Stimulated activated CD4-positive, alpha-beta T cell treated with anti-CD3 and anti-CD28 coated beads, Interleukin-15, amount 100 ng/mL, for 48 hours (primary cell): ENCODE results near the gene TBC1D22B.

Experiments
- DNase-seq, 2 donors: peaks; one replicate each; pipeline ENCODE4 v3.0.0-alpha.2; 2020; ENCODE audit warnings: low read depth in 2 of 2

TBC1D22B gene

GRCh38 chr6:37354526-37355384 is 97.2 kb downstream of the TBC1D22B start:
- DNase-seq, result no peak

DNA sequence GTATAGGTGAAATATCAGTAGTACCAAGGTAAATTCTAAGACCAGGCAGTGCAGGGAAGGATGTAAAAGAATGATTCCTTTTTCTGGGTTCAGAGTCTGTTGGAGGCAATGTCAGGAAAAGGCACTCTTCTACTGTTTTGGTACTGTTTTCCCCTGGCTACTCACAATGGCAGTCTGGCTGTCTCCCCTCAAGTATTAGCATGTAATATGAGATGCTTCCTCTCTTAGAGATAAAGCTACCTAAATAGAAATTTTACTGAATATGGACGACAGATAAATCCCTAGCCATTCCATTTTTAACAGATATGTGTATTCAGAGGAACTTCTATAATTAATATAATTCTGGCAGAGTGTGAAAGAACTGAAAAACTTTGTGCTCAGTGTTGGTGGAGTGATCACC is 99.7 kb downstream of the TBC1D22B start:
- no peak for DNase-seq

DNA sequence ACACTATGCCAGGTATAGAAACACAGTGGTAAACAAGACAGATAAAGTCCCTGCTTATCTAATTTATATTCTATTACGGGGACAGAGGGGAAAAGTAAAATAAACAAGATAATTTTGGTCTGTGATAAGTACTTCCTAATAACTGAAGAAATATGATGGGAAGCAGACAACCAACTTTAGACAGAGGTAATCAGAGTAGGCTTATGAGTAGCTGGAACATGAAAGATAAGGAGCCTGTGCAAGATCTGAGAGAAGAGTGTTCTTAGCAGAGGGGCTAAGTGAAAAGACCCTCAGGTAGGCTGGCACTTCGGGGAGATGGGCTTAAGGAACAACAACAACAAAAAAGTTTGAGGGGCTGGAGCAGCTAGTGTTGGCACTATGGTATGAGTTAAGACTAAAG is 100.3 kb downstream of the TBC1D22B start:
- DNase-seq, result no peak

- DNase-seq, result no peak
Observed at GRCh38 chr6:37359039-37359438, 101.5 kb downstream of the TBC1D22B start.

- no peak for DNase-seq
Observed at GRCh38 chr6:37362101-37362828, 104.7 kb downstream of the TBC1D22B start.

DNA sequence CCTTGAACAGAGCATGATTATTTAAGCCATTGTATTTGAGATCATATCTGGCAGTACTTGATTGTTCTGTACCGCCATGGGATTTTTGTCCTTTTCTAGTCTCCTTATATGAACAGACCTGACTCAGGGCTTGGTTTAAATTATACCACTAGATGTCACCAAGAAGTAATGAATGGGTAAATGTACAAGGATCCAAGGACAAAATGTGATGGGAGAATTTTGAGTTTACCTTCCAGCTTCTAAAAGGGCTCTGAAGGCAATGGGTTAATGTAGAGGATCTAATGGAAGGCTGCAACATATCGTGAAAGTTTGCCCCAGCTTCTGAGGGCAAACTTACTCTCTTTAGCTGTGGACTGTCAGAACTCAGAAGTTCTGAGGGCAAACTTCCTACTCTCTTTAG is 108.2 kb downstream of the TBC1D22B start:
- no peak for DNase-seq

- DNase-seq, result no peak
Observed at GRCh38 chr6:37366910-37367309, 109.3 kb downstream of the TBC1D22B start.

DNA sequence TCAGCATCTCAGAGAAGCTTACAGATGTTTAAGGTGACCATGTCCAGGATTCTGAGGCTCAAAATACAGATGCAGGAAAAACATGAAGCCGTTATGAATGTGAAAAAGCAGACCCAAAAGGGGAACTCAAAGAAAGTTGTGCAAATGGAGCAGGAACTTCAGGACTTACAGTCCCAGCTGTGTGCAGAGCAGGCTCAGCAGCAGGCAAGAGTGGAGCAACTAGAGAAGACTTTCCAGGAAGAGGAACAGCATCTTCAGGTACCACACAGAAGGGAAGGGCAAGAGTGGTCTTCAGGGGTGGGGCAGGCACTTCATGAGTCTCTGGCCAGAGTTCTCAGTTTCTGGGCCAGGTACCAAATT is 111.4 kb downstream of the TBC1D22B start:
- no peak for DNase-seq

- no peak for DNase-seq
Observed at GRCh38 chr6:37369321-37370201, 112.0 kb downstream of the TBC1D22B start.

- DNase-seq, result no peak
Observed at GRCh38 chr6:37371154-37372083, 113.8 kb downstream of the TBC1D22B start.

- no peak for DNase-seq
Observed at GRCh38 chr6:37372116-37372515, 114.5 kb downstream of the TBC1D22B start.

GRCh38 chr6:37373822-37374471 is 116.4 kb downstream of the TBC1D22B start:
- no peak for DNase-seq

DNA sequence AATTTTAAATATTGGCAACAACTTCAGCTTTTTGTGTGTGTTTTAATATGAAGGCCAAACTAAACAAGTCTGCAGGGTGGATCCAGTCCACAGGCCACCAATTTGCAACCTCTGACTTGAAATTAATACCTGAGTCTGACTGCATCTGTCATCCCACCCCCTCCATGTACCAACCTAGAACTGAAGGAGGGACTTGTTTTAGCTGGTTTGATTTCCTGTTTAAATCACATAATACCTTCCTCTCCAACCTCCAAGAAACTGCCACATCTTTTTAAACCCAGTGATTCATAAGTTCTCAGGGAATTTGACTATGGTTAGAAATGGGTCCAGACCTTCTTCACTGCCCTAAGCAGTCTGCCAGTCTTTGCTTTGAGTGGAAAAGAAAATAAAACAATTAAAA is 117.8 kb downstream of the TBC1D22B start:
- no peak for DNase-seq

DNA sequence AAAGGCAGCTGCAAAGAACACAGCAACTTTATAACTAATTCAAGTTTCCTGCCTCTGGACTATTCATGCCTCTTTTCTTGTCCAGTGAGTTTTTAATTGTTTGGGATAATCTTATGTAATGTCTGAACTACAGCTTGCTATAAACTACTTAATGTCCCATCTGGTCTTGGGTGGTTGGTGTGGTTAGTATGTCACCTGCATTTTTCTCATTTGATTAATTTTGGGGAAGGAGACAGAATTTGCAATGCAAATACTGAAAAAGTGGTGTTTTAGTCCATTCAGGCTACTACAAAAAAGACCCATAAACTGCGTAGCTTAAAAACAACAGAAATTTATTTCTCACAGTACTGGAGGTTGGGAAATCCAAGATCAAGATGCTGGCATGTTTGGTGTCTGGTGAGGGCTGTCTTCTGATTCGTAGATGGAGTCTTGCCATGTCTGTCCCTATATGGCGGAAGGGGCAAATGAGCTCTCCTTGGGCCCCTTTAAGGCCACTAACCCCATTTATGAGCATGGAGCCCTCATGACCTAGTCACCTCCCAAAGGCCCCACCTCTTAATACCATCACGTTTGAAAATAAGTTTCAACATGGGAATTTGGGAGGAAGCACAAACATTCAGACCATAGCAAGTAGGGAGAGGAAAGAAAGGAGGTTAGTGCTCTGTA is 118.6 kb downstream of the TBC1D22B start:
- no peak for DNase-seq

GRCh38 chr6:37381579-37381978 is 124.0 kb downstream of the TBC1D22B start:
- DNase-seq, result peak in 1 of 2 donors; percentile 3
